Kidney (tissue), 14 donors: Measurements from ENCODE around the gene IGF1R. TPM values are rescaled to one million over a fixed set of nuclear protein-coding genes. Genes with fewer than 3 reads are reported as not detected.

Source experiments
- DNase-seq, 5 donors: peaks; one replicate each; pipeline ENCODE4 v3.0.0-alpha.2; 2013 to 2020
- FAIRE-seq: peaks from 2 replicates; lab custom pipeline; 2012; peaks lifted over from hg19 to GRCh38; lab: Jason Lieb, UNC
- H3K27ac ChIP-seq, 2 donors: one replicate each; pipeline ENCODE4 v1.7.0; 2013; ENCODE audit warnings: low read depth in 2 of 2, low read length in 2 of 2, inconsistent platforms in 1 of 2
- H3K27me3 ChIP-seq: one replicate; pipeline ENCODE4 v1.7.1; 2013; ENCODE audit warnings: low read length, inconsistent platforms; ENCODE audit not compliant: control insufficient read depth, insufficient read depth
- H3K36me3 ChIP-seq, 3 donors: one replicate each; pipeline versions ENCODE4 v1.7.0 to v1.7.1; 2013; ENCODE audit warnings: low read length in 3 of 3, control low read depth in 1 of 3, inconsistent platforms in 1 of 3; ENCODE audit not compliant: insufficient read depth in 3 of 3, control insufficient read depth in 2 of 3
- H3K4me1 ChIP-seq, 3 donors: one replicate each; pipeline versions ENCODE4 v1.7.0 to v1.7.1; 2013; ENCODE audit warnings: low read length in 3 of 3, inconsistent platforms in 1 of 3, low read depth in 1 of 3; ENCODE audit not compliant: control insufficient read depth in 2 of 3, insufficient read depth in 2 of 3
- H3K4me3 ChIP-seq, 3 donors: one replicate each; pipeline versions ENCODE4 v1.7.0 to v1.8.1; 2013; ENCODE audit warnings: low read length in 3 of 3, control low read depth in 1 of 3, inconsistent platforms in 1 of 3
- H3K9ac ChIP-seq, 3 donors: one replicate each; pipeline versions ENCODE4 v1.7.0 to v1.7.1; 2013; ENCODE audit warnings: low read length in 3 of 3, control low read depth in 1 of 3, inconsistent platforms in 1 of 3
- H3K9me3 ChIP-seq, 3 donors: one replicate each; pipeline versions ENCODE4 v1.7.0 to v1.7.1; 2013; ENCODE audit warnings: low read length in 3 of 3, control low read depth in 1 of 3, inconsistent platforms in 1 of 3; ENCODE audit not compliant: control insufficient read depth in 2 of 3, insufficient read depth in 1 of 3
- CTCF ChIP-seq: IDR thresholded peaks from 3 replicates; pipeline ENCODE4 v1.5.1; 2012; ENCODE audit warnings: mild to moderate bottlenecking, moderate library complexity, borderline replicate concordance; ENCODE audit not compliant: insufficient read depth; ENCODE audit errors: extremely low read depth
- intact Hi-C: fragments of 100-400 bp; cut with DNase I; formaldehyde crosslinking; loops from one replicate; pipeline ENCODE4 v1.11.1; 2022
- polyA plus RNA-seq: library from polyadenylated mRNA; stranded (reverse); fragments of 350-450 nt; fragmentation: Illumina TruSeq; extraction: RNeasy Lipid Tissue Mini Kit (QIAGEN cat#74804); gene quantifications from one replicate; pipeline ENCODE4 v1.2.3, GENCODE V29; 2014; ENCODE audit warnings: low read depth, low replicate concordance; ENCODE audit not compliant: insufficient read depth
- total RNA-seq: library from RNA; stranded (reverse); fragmentation: NEBNext Ultra II Directional; extraction: Animal tissue kit (Norgen Biotek cat#: 25700); gene quantifications from one replicate; pipeline ENCODE4 v1.2.1, GENCODE V29; 2021
- donor health status: control.
- donor health status: control.
- donor health status: control.
- donor health status: control.
- donor health status: control.
- donor health status: DM: yes; HTN: yes; CAD: no.
- donor health status: Normal renal cell carcinoma (clear cell type).

Gene IGF1R
- total and polyA plus RNA-seq, 2 donors from 2014 or later: 6.5 to 73.2 TPM

- intact Hi-C loops: no loop called here
- no peak for FAIRE-seq
- Histone ChIP-seq H3K9me3 (peaks cover 0 to 5% (median 0%) of the 10 kb centered on the region in 3 donors), H3K4me1 (peaks cover 0 to 5% (median 2%) of the 10 kb centered on the region in 3 donors), H3K4me3 (no peak overlapping the region), H3K36me3 (no peaks in the 10 kb centered on the region), H3K9ac (no peak overlapping the region), H3K27me3 (no peaks in the 10 kb centered on the region), H3K27ac (no peak overlapping the region)
- TF ChIP-seq CTCF: no peak
- no peak for DNase-seq
Measured at GRCh38 chr15:98824595-98824994, 176.3 kb downstream of the IGF1R start.

- Histone ChIP-seq H3K9ac (no peak overlapping the region), H3K4me3 (no peak overlapping the region), H3K27me3 (no peaks in the 10 kb centered on the region), H3K9me3 (peaks cover 0 to 23% (median 3%) of the 10 kb centered on the region in 3 donors), H3K27ac (no peak overlapping the region), H3K4me1 (peaks cover 0 to 5% (median 2%) of the 10 kb centered on the region in 3 donors), H3K36me3 (no peaks in the 10 kb centered on the region)
- TF ChIP-seq CTCF: no peak
- intact Hi-C loops: no loop called here
- DNase-seq (no peak), FAIRE-seq (no peak)
Measured at GRCh38 chr15:98826658-98827057, 178.3 kb downstream of the IGF1R start.

- Histone ChIP-seq H3K9ac (no peak overlapping the region), H3K27me3 (no peaks in the 10 kb centered on the region), H3K4me3 (no peak overlapping the region), H3K4me1 (peaks cover 0 to 5% (median 2%) of the 10 kb centered on the region in 3 donors), H3K27ac (peak overlapping the region in 1 of 2 donors; percentile 10), H3K9me3 (peaks cover 0 to 28% (median 3%) of the 10 kb centered on the region in 3 donors), H3K36me3 (no peaks in the 10 kb centered on the region)
- DNase-seq: peak in 1 of 5 donors; percentile 47
- intact Hi-C loops: no loop called here
- no peak for TF ChIP-seq CTCF
- no peak for FAIRE-seq
Measured at GRCh38 chr15:98827217-98827616, 178.9 kb downstream of the IGF1R start.

GRCh38 chr15:98830034-98830634 lies 181.8 kb downstream of the IGF1R start:
- H3K27me3 ChIP-seq: no peaks in the 10 kb centered on the region
- FAIRE-seq (no peak), DNase-seq (no peak)
- no peak overlapping the region for H3K9ac ChIP-seq
- peaks cover 0 to 32% (median 3%) of the 10 kb centered on the region in 3 donors for H3K9me3 ChIP-seq
- intact Hi-C loops: no loop called here
- no peaks in the 10 kb centered on the region for H3K36me3 ChIP-seq
- no peaks in the 10 kb centered on the region for H3K4me1 ChIP-seq
- no peak overlapping the region for H3K27ac ChIP-seq
- H3K4me3 ChIP-seq: no peak overlapping the region
- no peak for TF ChIP-seq CTCF
